HL-60 (cell line): Measurements from ENCODE around the gene MACROD2.

ENCODE experiments used
- GABPA ChIP-seq: IDR thresholded peaks from 2 replicates; pipeline ENCODE4 v1.6.1; 2012; ENCODE audit warnings: low read depth
- POLR2AphosphoS5 ChIP-seq: IDR thresholded peaks from 2 replicates; pipeline ENCODE4 v1.6.1; 2012; ENCODE audit warnings: low read depth
- SPI1 ChIP-seq: IDR thresholded peaks from 2 replicates; pipeline ENCODE4 v1.6.1; 2012; ENCODE audit warnings: low read depth, mild to moderate bottlenecking, borderline replicate concordance
- TF ChIP-seq, protein P1 (sequence below): IDR thresholded peaks from one replicate; pipeline ENCODE4 v1.5.1; 2011; ENCODE audit warnings: low read length, control low read depth, inconsistent platforms; ENCODE audit not compliant: insufficient read depth
- TF ChIP-seq, protein P2 (sequence below): IDR thresholded peaks from 2 replicates; pipeline ENCODE4 v1.6.1; 2012; ENCODE audit warnings: low read depth; ENCODE audit not compliant: insufficient replicate concordance

- TF ChIP-seq POLR2AphosphoS5 (no peak), SPI1 (no peak), GABPA (no peak)
- TF ChIP-seq, protein P1, sequence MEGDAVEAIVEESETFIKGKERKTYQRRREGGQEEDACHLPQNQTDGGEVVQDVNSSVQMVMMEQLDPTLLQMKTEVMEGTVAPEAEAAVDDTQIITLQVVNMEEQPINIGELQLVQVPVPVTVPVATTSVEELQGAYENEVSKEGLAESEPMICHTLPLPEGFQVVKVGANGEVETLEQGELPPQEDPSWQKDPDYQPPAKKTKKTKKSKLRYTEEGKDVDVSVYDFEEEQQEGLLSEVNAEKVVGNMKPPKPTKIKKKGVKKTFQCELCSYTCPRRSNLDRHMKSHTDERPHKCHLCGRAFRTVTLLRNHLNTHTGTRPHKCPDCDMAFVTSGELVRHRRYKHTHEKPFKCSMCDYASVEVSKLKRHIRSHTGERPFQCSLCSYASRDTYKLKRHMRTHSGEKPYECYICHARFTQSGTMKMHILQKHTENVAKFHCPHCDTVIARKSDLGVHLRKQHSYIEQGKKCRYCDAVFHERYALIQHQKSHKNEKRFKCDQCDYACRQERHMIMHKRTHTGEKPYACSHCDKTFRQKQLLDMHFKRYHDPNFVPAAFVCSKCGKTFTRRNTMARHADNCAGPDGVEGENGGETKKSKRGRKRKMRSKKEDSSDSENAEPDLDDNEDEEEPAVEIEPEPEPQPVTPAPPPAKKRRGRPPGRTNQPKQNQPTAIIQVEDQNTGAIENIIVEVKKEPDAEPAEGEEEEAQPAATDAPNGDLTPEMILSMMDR, result no peak
- TF ChIP-seq, protein P2, sequence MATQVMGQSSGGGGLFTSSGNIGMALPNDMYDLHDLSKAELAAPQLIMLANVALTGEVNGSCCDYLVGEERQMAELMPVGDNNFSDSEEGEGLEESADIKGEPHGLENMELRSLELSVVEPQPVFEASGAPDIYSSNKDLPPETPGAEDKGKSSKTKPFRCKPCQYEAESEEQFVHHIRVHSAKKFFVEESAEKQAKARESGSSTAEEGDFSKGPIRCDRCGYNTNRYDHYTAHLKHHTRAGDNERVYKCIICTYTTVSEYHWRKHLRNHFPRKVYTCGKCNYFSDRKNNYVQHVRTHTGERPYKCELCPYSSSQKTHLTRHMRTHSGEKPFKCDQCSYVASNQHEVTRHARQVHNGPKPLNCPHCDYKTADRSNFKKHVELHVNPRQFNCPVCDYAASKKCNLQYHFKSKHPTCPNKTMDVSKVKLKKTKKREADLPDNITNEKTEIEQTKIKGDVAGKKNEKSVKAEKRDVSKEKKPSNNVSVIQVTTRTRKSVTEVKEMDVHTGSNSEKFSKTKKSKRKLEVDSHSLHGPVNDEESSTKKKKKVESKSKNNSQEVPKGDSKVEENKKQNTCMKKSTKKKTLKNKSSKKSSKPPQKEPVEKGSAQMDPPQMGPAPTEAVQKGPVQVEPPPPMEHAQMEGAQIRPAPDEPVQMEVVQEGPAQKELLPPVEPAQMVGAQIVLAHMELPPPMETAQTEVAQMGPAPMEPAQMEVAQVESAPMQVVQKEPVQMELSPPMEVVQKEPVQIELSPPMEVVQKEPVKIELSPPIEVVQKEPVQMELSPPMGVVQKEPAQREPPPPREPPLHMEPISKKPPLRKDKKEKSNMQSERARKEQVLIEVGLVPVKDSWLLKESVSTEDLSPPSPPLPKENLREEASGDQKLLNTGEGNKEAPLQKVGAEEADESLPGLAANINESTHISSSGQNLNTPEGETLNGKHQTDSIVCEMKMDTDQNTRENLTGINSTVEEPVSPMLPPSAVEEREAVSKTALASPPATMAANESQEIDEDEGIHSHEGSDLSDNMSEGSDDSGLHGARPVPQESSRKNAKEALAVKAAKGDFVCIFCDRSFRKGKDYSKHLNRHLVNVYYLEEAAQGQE, result no peak
Observed at GRCh38 chr20:14889496-14890255, 894.4 kb downstream of the MACROD2 start.
